ENCODE data around the gene A4GNT.
"Not testable (repeated sequence)": the region's sequence is repeated elsewhere in the genome, so short reads cannot be mapped to it uniquely, and the experiment has no call there.

A4GNT gene

DNA sequence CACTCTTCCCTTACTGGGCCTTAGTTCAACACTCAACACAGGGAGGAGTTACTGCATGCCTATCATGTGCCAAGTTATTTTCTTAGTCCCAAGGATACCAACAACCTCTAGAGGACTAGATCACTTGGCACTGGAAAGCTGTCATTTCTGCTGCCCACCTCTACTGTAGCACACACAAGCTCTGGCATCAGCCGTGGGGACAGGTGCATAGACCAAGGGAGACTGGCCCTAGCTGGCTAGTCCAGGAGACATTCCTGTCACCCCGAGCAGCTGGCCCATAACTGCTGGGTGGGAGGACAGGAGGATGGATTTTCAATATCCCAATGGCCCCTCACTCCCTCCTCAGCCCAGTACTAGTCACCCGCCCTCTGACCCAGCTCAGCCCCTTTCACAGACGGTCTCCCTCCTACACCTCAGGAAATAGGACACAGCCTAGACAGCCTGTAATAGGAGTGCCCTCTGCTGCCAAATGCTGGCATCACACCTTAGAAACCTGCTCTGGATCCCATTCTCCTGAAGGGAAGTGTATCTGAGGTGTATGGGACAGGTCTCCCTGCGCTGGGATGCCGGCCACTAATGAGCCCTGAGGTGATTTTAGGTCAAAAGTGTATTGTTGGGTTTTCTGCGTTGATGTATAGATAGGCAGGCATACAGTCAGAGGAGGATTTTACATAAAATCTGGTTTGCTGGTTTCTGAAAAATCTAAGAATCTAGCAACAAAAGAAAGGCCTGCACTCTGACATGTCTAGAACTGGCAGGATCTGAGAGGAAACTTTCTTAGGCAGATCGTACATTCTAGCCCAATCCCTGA, 13.4 kb downstream of the A4GNT start:
- DNase-seq (ENCODE audit: low read depth) = peak; percentile 52

DNA sequence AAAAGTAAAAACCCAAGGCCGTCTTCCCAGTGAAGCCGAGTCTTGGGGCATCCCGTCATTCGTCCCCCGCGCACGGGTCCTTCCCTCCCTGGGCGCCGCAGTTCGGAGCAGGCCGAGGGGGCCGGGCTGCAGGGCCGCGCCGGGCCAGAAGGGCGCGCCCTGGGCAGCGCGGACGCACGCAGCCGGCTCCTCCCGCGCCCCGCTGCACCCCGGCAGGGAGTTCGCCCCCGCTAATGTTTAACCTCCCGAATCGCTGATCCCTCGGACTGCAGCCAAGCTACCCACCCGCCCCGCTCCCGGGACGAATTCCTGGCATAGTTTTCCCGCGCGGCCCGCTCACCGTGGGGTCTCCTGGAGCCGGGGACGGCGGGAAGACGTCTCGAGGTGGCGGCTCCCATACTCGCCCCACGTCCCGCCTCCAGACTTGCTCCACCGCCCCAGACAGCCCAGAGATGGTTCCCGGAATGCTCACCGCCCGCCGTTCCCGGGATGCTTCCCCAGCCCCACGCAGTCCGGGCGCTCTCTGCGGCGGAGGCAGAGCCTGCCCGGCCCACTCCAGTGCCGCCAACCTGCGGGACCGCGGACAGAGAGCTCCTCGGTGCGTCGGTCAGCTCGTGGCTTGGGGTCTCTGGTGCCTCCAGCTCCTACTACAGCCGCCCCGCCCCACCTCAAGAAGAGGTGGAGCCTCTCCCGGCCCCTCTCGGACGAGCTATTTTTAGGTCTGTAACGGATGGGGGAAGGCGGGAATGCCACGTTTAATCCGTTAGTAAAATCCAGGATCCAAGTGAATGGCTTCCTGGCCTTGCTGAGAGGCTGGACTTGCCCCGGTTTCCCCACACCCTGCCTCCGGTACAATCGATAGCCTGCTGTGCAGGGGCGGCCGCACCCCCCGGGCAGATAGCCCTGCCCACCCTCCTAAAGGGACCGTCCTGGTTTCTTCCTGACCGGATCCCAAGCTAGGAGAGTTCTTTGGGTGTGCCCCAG, 16.9 kb downstream of the A4GNT start, which contains the start of gene DZIP1L:
Gene DZIP1L (minus strand): TSS at position 621 of the 984 bp plus-strand sequence. CDS start 11,637 bp downstream, outside the sequence.
- peak; percentile 42 for DNase-seq (ENCODE audit: low read depth)

DNA sequence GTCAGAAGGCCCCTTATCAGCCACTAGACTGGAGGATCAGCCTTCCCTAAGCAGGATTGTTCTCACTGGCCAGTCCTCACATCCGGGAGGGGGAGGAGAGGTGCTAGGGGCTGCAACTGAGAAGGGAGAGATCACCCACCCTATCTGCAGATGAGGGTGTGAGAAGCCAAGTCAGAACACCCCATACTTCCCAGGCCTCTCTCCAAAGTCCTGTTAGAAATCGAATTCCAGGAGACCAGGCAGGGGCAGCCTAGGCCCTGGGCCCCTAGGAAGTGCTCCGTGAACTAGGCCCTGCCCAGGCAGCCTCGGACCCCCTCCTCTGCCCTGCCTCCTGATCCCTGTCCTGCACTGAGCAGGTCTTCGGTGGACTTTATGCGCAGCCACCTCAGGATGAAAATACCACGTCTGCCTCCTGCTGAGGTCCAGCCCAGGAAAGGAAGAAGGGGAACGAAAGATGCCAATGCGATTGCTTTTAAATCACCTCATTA, 17.7 kb downstream of the A4GNT start:
- DNase-seq (ENCODE audit: low read depth) = no peak

DNA sequence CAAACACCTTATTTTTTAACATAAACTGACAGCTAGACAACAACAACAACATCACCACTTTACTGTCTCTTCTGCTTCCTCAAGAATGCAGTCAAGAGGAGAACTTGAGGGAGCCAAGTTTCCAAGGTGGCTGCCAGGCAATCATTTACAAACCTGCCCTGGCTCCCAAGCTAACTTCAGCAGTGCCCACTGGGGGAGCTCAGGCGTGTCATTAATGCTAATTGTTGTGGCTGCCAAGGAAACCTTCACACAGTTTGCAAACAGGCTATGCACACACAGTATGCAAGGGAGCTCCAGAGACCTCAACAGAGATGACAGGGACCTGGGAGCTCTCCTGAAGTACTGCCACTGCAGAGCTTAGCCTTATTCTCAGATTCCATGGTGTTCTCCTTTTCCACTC, 18.9 kb downstream of the A4GNT start:
- DNase-seq (ENCODE audit: low read depth) = no peak

DNA sequence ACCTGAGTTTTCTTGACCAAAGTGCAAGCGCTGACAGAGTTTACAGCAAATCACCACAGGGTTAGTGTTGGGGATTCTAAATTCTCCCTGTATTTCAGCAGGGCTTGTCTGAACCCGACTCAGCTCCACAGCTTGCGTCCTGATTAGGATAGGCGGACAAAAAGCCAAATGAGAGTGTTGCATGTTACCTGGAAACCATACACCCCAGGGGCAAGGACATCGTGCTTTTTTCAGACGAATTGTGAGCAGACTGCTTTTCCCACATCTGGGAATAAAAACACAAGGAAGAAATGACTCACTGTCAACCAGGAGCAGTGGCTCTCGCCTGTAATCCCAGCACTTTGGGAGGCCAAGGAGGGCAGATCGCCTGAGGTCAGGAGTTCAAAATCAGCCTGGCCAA, 19.8 kb downstream of the A4GNT start:
- no peak for DNase-seq (ENCODE audit: low read depth)

DNA sequence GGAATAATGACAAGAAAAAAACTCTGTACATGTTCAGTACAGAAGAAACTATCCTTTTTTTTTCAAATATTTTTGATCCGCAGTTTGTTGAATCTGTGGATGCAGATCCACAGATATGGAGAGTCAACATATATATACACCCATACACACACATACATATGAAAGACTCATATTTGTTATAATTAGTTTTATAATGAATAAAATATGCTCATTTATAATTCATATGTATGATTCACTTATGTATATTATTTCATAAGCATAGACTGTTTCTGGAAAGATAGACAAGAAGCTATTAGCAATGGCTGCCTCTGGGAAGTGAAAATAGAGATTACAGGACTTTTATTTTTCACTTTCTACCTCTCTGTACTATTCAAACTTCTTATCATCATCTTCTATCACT, 26.6 kb downstream of the A4GNT start:
- no peak for DNase-seq (ENCODE audit: low read depth)

DNA sequence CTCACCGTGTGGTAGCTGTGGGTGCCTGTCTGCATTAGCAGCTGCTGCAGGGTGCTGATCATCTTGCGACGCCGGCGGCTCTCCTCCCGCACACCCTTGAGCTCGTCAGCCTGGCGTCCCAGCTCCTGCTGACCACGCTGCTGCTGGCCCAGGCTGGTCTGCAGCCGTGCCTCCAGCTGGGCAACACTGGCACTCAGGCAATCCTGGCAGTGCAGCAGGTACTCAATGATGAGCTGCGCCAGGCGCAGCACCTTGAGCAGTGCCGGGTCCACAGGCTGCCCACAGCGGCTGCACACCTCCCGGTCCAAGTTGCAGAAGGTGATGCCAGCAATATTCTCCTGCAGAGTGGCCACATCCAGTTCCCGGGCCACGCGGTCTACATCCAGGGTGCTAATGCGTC, 28.7 kb downstream of the A4GNT start:
- no peak for DNase-seq (ENCODE audit: low read depth)

DNA sequence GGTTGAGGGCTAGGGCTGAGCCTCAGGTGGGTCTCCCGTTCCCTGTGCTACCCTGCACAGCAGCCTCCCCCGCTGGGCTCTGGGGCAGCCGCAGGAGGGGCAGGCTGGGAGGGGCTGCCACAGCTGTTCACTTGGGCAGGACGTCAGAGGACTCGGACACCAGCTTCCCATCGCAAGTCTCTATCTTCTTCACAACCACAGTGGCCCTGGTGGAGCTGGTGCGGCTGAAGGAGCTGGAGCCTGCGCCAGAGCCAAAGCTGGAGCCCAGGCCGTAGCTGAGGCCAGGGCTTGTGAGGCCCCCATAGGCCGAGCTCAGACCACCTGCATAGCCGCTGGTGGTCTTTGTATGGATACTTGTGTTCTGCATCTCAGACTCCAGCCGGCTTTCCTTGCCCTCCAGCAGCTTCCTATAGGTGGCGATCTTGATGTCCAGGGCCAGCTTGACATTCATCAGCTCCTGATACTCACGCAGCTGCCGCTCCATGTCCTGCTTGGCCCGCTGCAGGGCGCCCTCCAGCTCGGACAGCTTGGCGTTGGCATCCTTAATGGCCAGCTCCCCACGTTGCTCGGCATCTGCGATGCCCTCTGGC, 30.7 kb downstream of the A4GNT start:
- DNase-seq (ENCODE audit: low read depth) = not testable (repeated sequence)

DNA sequence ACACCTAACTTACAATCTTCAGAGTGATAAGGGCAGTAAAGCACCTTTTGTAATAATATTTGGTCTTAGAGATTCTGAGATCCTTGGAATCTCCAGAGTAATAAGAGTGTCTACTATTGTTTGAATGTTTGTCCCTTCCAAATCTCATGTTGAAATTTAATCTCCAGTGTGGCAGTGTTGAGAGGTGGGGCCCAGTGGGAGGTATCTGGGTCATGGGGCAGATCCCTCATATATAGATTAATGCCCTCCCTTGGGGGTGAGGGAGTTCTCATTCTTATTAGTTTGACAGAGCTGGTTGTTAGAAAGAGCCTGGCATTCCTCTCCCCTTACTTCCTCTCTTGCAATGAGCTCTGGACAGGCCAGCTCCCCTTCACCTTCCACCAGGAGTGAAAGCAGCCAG, 32.8 kb downstream of the A4GNT start:
- DNase-seq (ENCODE audit: low read depth) = no peak

DNA sequence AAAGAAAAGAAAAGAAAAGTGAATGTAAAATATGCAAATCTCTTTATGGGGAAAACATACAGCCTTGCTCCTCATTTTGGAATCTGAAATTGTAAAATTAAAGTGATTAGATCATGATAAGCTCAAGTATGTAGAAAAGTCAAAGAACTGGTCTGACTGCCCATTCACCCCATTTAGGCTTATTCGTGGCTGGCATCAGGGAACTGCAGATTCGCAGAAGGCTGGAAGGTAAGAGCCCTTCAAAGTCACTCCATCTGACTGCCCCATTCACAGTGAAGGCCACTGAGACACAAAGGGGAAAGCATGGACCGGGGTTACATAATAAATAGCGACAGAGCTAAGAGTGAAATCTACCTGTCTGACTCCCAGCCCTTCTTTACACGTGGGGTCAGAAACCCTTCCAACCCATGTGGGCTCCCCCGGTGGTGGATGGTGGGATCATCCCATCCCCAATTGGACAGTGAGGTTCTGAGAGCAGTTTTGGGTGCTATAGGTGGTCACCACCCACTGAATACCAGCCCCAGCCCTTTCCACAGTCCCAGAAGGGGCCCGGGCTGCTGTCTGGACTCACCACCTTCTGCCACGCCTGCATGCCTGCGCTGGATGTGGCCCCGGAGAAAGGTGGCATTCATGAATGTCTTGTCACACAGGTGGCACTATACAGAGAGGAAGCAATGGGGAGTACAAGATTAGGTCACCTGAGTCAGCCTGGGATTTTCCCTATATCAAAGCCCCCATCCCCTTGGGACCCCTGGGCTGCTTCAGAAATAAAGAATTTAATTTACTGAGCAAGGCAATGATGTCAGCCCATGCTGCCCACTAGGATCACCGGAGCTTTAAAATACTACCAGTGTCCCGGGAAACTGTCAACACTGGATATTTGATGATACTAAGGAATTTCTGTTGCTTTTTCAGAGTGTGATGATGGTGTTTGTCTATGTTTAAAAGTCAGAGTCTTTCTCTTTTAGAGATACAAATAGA, 34.7 kb downstream of the A4GNT start:
- no peak for DNase-seq (ENCODE audit: low read depth)

DNA sequence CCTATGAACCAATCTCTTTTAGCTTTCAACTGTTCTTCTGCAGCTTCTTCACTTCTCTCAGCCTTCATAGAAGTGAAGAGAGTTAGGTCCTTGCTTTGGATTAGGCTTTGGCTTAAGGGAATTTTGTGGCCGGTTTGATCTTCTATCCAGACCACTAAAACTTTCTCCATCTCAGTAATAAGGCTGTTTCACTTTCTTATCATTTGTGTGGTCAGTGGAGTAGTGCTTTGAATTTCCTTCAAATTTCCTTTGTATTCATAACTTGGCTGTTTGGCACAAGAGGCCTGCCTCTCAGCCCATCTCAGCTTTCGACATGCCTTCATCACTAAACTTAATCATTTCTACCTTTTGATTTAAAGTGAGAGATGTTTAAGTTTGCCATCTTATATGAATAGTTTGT, 38.5 kb downstream of the A4GNT start:
- no peak for DNase-seq (ENCODE audit: low read depth)

DNA sequence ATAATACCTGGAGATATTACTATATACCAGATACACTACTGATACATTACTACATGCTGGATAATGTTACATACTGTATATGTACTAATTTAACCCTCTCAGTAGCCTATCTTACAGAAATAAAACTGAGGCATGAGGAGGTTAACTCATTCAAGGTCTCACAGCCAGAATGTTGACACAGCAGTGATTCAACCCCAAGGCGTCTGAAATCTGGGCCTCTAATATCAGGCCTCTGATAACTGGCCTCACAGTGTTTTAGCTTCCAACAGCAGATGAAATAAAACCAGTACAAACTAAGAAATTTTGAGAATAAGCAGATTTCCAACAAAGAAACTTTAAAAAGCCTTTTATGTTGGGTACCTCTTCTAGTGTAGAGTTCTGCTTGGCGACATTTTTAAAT, 40.2 kb downstream of the A4GNT start:
- no peak for DNase-seq (ENCODE audit: low read depth)

DNA sequence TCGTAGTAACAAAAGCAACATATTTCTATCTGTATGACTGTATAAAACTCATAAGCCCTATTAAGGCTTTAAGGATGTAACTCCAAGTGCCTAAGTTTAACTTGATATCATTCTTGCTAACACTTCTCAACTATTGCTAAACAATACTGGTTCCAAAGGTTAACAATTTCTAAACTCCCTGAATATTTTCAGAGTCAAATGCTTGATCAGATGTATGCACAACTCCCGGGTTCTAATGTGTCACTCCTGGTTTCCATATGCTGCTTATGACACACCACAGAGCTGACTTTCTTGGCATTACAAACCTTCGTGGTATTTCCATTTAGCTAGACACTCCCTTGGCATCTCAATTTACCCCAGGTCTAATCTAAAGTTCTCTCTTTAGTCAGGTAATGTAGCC, 43.1 kb downstream of the A4GNT start:
- no peak for DNase-seq (ENCODE audit: low read depth)

DNA sequence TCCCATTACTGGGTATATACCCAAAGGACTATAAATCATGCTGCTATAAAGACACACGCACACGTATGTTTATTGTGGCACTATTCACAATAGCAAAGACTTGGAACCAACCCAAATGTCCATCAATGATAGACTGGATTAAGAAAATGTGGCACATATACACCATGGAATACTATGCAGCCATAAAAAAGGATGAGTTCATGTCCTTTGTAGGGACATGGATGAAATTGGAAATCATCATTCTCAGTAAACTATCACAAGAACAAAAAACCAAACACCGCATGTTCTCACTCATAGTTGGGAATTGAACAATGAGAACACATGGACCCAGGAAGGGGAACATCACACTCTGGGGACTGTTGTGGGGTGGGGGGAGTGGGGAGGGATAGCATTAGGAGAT, 46.4 kb downstream of the A4GNT start:
- not testable (repeated sequence) for DNase-seq (ENCODE audit: low read depth)

DNA sequence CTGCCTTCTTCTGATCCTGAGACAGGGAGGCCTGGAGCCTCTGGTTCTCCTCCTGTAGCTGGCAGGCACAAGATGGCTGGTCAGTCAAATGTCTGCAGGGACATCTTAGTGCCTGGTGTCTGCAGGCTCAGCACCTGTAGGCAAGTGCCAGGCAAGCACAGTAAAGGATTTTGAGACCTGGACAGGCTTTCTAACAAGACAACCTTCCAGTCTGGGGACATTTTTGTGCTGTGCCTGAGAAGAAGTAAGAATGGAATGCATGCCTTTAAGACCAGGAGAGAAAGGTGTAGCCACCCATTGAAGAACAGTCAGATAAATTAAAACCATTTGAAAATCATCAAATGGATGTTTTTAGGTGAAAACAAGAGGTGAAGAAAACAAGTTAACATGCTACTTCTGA, 48.0 kb downstream of the A4GNT start:
- no peak for DNase-seq (ENCODE audit: low read depth)

DNA sequence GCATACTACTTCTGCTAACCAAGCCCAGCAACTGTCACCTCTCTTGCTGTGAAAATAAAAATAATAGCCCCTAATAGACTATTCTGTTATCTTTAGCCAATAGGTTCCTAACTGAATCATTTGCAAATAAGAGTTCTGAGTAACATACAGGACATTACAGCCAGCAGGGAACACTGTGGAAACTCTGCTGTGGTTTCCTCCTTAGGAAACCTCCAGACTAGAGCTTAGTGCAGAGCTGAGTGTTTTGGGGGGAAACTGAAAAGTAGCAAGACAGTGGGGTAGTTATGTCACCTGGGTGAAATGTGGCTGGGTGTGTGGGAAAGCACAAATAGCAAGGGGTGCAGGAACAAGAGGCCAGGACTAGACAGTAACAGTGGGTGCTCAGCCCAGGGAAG, 49.2 kb downstream of the A4GNT start:
- DNase-seq (ENCODE audit: low read depth) = no peak

DNA sequence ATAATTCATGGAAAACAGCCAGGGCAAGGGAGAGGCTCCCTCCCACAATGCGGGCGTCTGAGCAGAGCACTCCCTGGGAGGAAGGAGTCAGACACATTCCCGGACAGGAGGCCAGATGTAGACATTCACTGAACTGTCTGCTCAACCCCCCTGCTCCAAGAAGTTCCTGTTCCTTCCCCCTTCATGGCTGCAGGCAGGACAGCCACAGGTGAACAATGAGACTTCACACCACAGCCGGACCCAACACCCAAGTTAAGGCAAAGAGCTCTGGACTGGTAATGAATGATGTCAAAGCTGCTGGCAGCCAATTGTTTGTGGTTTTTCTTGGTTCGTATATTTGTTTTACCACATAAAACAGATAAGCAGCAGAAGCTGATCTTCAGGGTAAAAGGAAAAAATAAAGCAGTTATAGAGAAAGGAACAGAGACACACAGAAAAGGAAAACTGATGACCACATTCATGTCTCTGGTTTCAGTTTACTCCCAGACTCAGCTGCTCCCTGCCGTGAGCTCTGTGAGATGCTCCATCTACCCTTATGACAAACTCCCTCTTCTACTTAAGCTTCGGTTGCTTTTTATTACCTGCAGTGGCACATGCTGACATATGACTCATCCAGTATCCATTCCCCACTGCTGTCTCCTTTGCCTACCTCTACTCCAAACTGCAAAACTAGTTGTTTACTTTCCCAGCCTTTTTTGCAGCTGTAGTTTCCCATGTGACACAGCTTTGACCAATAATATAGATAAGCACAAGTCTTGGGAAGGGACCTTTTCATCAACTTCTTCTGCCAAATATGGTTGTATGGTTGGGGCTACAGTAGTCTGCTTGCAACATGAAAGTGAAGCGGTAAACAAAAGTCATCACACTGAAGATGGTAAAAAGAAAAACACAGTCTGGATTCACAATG, 49.9 kb downstream of the A4GNT start:
- DNase-seq (ENCODE audit: low read depth) = peak; percentile 56

DNA sequence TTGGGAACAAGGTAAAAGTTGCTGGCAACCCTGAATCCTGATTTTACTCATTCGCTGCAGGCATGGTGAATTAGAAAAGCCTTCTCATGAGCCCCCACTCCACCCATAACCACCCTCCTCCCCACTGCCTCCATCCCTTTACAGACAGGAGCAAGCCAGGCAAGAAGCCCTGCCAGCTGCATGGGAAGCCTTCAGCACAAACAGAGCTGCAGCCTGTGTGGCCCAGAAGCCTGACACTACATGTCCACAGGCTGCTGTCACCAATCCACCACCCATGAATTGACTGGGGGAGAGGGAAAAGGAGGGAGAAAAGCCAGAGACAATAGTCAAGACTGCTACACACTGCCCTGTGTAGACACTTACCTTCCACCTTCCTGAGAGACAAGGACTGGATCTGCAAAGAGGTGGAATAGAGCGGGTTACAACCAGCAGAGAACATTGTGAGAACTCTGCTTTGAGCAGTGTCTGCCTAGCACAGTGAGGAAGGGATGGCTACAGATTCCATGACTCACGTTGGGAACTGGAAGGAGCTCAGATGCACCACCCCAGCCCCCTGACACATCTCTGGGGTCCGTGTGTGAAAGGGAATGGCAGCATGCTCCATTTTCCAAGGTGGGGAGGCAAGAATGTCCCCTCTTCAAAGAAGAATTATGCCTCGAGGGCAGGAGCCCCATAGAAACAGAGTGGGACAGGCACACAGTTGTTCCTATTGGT, 50.7 kb downstream of the A4GNT start:
- DNase-seq (ENCODE audit: low read depth) = no peak

DNA sequence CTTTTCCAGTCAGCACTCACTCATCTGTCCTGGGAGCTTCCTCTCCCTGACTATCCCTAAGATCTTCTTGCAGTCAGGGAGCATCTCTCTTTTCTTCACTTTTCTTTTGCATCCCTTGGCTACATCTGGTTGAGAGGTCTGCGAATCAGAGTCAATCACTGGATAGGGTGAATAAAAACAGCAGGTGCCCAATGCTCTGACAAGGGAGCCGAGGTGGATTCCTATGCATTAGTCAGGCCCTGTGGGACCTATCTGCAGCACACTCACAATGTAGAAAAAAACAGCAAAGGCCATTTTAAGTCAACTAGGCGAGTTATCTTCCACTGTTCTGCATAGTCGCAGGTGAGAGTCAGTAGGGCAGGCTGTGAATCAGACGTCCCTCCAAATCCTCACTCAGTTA, 52.3 kb downstream of the A4GNT start:
- DNase-seq (ENCODE audit: low read depth) = no peak
